Stimulated activated CD4-positive, alpha-beta T cell treated with anti-CD3 and anti-CD28 coated beads, Interleukin-2, amount 100 ng/mL, for 24 hours (primary cell): ENCODE measurements around the gene TM4SF18.

Experiments used
- DNase-seq, 2 donors: peaks; one replicate each; pipeline ENCODE4 v3.0.0-alpha.2; 2020

Gene TM4SF18

DNA sequence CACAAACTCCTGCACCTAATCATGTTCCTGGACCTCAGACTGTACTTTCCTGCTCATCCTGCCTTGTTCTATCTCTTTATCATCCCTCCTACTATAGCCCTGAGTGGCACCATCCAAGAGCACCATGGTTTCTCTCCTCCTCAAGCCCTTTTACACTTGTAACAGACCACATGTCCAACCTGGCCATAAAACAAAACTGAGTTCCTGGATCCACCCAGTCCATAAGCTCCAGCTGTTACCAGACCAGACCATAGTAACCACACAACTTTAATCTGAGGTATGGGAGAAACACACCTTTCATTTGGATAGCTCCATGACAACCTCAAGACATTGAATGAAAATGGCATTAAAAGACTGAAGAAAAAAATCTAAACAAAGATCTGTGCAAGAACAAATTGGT, 9.1 kb downstream of the TM4SF18 start:
- no peak for DNase-seq

- no peak for DNase-seq
Measured at GRCh38 chr3:149321640-149322039, 11.8 kb downstream of the TM4SF18 start.

DNA sequence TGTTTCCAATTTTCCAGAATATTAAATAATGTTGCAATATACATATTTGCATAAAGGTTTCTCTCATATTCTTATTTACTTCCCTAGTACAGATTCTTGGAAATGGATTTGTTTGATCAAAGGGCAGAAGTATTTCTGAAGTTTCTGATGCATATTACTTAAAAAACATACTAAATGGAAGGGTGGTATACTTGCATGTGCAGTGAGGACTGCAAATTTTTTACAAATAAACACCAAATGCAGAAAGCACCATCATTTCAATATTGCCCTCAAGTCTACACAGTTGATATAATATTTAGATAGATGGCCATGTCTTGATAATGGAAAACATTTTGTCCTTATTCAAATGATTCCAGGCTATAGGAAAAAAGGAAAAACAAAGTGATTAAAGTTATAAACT, 12.3 kb downstream of the TM4SF18 start:
- DNase-seq = no peak

GRCh38 chr3:149319750-149320149, 13.7 kb downstream of the TM4SF18 start:
- DNase-seq = no peak

DNA sequence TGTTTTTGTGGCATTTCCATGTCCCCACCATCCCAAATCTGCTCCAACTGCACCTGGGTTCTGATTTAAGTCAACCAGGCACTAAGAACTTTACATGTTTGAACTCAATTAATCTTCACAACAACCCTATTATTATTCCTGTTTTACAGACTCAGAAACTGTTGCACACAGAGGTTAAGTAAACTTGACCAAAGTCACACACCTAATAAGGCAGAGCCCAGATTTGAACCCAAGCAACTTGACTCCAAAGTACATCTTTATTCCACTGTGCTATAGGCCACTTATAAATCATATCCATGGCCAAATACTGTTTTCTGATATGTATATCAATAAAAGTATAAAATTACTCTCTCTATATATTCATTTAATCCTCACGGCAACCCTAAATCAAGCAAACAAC, 16.4 kb downstream of the TM4SF18 start:
- no peak for DNase-seq

- no peak for DNase-seq
Measured at GRCh38 chr3:149316437-149316836, 17.0 kb downstream of the TM4SF18 start.

DNA sequence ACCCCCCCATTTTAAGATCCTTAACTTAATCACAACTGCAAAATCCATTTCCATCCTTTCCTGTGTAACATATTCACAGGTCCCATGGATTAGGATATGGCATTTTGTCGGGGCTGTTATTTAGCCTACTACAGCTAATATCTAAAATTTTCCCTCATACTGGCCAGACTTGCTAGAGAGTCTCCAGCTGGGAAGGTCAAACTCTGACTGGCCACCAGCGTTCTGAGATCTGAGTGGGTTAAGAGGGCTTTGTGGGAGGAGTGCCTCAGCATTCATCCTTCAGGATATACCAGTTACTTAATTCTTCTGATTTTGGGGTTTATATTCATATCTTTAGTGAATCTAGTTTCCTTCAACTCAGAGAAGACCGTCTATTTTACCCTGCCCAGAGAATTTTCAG, 17.7 kb downstream of the TM4SF18 start:
- DNase-seq = no peak

DNA sequence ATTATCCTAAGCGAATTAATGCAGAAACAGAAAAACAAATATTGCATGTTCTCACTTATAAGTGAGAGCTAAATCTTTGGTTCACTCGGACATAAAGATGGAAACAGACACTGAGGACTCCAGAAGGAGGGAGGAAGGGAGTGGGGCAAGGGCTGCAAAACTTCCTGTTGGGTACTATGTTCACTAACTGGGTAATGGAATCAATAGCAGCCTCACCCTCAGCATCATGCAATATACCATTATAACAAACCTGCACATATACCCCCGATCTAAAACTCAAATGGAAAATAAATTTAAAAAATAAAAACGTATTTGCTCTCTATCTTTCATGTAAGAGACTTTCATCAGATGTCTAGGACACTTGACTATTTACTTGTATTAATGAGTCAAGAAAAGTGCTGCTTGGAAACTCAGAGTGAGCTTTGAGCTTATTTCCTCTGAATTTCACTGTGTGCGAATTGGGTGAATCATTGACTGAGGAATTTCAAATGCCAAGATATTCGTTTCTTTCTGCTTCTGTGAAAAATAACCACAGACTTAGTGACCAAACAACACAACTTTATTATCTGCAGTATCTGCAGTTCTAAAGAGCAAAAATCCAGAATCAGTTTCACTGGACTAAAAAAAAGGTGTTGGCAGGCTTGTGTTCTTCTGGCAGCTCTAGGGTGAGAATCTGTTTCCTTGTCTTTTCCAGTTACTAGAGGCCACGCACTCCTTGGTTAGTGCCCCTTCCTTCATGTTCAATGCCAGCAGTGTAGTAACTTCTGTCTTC, 18.4 kb downstream of the TM4SF18 start:
- no peak for DNase-seq

DNA sequence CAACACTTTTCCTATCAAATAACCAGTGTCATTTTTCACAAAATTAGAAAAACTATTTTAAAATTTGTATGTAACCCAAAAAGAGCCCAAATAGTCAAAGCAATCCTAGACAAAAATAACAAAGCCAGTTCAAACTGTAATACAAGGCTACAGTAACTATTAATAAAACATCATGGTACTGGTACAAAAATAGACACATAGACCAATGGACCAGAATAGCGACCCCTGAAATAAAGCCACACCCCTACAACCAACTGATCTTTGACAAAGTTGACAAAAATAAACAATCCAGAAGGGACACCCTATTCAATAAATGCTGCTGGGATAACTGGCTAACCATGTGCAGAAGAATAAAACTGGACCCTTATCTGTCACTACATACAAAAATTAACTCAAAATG, 19.9 kb downstream of the TM4SF18 start:
- DNase-seq = no peak

DNA sequence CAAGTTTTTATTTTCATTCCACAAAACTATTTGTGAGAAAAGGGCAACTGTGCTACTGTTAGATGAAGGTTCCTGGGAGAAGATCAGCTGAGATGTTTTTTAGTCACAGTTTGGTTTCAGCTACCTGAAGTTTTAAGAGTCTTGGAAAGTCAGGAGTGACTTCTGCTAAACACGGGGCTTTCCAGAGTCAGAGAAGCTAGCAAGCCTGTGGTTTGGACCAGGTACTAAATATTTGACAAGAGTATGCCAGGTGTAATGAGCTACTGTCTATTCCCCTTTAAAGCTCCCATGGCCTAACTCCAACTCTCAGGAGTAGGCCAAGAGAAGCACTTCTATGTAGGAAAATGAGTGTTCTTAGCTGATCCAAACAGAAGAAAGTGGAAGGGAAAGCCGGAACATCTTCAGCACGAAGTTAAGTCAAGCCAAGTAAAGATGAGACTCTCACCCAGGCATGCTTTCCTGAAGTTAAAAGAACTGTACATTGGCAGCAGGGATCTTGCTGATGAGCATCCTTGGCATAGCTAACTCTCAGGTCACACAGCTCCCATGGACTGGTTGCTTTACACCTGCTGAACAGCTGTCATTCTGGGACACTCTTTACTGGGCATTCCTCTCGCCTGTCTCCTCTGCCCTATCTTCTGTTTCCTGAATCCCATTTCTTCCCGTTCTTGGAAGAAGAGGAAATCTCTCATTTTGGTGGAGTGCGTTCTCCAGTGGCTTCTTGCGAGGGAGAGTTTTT, 22.5 kb downstream of the TM4SF18 start:
- DNase-seq = no peak

GRCh38 chr3:149307435-149307783, 26.0 kb downstream of the TM4SF18 start:
- no peak for DNase-seq

GRCh38 chr3:149306751-149307434, 26.5 kb downstream of the TM4SF18 start:
- DNase-seq = no peak

DNA sequence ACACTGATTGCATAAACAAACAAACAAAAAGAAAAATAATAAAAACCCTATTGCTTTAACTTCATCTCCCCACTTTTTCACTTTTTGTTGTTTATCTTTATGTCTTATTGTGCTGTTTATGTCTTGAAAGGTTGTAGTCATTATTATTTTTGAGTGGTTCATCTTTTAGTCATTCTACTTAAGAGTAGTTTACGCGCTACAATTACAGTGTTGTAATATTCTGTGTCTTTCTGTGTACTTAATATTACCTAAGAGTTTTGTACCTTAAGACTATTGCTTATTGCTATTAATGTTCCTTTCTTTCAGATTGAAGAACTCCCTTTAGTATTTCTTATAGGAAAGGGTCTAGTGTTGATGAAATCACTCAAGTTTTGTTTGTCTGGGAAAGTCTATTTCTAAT, 28.1 kb downstream of the TM4SF18 start:
- no peak for DNase-seq

DNA sequence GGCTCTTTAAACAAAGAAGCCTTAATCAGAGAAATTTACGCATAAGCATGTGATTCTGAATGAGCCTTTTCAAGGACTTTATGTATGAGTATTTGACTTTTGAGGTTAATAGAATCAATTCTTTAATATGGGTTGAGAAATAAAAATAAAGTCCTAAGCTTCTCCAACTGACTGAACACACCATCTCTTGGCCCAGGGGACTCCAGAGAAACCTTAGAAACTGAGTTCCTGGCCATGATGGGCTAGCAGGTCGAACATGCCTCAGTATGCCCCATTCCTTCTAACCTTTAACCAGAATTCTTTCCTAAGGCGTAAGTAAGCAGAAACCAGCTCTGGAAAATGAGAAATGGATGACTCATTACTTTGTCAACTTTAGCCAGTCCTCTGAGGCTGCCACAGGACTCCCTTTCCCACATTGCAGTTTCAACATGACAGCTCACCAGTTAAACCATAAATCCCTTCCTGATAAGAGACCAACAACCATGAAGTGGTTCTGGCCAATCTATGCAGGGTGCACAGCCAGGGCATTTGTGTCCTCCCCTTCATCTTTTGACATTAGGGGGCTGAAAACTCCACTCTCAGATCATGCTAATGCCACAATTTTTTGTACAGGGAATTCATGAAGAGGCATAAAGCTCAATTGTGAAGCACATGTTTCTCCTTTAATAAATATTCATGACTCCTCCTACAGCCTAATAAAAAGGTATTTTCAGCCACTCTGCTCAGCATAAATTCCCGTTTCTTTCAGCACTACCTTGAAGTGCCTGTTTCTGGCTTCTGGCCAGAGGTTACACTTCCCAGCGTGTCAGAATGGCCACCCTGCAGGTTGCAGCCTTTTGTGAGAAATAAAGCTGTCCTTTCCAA, 33.3 kb downstream of the TM4SF18 start:
- no peak for DNase-seq

- no peak for DNase-seq
Measured at GRCh38 chr3:149296972-149297371, 36.5 kb downstream of the TM4SF18 start.

GRCh38 chr3:149292666-149293065, 40.8 kb downstream of the TM4SF18 start:
- DNase-seq = no peak

DNA sequence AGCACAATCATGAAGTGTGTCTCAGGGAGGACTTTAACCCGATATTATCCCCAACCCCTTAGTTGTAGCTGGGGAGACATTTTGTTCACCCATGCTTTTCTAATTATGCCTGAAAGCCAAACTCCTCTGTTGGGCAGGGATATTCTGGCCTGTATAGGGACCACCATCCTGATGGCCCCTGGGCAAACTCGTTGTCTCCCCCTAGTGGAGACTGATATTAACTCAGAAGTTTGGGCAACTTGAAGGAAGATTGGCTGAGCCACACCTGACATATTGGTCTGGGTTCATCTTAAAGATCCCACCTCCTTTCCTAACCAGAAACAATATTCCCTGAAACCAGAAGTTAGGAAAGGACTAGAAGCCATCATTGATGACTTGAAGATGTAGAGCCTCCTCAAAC, 42.3 kb downstream of the TM4SF18 start:
- DNase-seq = no peak

DNA sequence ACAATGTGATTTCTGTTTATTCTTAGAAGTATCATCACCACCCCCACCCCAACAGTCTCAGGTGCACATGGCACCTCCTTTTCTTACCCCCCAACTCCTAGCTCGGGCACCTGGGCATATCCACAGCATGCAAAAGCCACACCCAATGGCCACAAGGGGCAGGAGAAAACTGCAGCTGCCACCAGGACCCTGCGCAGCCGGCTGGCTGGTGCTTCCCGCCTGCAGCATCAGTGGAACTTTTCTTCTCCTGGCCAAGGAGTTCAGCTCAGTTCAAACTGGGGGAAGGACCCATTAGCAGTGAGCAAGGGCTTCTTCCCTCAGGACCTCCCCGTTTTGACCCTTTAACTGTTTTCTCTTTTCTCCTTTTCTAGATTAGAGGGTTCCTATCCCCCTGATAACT, 44.8 kb downstream of the TM4SF18 start:
- DNase-seq = no peak

DNA sequence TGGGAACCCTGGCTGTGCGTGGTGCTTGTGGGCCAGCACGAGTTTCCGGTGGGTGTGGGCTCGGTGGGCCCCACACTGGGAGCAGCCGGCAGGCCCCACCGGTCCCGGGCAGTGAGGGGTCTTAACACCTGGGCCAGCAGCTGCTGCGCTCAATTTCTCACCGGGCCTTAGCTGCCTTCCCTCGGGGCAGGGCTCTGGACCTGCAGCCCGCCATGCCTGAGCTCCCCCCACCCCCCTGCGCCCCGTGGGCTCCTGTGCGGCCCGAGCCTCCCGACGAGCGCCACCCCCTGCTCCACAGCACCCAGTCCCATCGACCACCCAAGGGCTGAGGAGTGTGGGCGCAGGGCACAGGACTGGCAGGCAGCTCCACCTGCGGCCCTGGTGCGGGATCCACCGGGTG, 49.4 kb downstream of the TM4SF18 start:
- no peak for DNase-seq

DNA sequence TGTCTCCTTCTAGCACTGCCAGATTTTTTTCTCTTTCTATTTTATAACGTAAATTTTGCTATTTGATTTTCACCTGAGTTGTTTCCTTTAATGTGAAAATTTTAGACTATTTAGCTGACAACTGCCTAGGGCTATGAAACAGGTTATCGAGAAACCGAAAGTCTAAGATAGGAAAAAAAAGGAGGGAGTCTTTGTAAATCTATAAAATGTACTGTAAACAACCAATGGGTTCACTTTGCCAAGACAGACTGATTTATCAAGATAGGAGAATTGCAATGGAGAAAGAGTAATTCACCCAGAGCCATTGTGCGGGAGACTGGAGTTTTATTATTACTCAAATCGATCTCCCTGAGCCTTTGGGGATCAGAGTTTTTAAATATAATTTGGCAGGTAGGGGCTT, 50.0 kb downstream of the TM4SF18 start:
- no peak for DNase-seq

DNA sequence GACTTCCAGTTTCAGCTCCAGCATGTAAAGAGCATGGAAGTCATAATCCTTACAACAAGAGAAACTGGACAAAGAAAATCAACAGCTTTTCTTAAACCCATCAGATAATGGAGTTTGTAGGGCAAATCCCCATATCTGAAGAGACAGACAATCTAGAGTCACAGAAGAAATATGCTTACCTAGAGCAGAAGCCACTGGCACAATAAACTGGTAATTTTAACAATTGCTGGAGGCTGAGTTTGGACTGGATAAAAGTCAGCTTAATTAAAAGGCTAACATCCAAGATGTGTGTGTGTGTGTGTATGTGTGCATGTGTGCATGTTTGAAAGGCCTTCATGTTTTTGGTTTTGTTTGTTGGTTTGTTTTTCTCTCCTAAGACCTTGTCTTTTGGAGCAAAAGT, 50.6 kb downstream of the TM4SF18 start:
- DNase-seq = no peak

DNA sequence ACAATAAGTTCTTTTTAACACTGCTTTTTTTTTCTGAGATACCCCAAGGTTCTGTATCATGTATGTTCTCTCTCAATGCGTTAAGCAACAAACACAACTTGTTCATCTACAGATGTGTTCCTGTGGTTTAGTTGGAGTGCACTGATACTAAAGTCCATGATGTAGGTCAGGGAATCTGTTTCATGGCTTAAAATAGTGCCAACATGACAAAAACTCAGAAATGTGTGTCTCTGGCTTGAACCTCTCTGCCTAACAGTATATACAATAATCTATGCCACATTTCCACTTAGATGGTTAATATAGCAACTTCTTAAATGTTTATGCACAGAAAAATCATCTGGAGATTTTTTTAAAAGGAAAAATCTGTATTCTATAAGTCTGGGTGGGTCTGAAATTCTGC, 51.1 kb downstream of the TM4SF18 start:
- DNase-seq = no peak

DNA sequence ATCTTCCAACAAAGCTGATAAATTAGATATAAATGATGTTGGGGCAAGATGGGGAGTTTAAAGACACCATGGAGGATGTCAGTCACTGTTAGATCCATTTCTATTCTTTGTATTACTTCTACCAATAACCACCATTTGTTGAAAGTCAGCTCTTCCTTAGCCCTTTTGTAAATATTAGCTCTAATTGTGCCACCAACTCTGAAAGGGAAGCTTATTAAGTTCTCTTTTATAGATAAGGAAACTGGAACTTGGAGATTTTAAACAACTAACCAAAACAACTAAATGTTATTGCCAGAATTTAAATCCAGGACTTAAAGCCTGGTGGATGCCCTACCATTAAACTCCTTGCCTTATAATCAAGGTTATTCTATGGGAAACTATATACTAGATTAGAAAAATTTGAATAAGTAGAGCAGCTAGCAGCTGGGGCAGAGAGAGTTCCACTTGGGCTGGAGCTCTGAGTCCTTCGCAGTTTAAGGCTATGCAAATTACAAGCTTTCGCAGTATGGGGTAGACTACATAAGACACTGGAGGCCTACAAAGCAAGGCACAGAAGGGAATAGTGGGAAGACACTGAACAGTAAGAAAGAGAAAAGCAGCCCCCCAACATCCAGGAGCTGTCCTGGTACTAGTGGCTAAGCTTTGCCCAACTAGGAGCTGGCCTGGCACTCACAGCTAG, 52.6 kb downstream of the TM4SF18 start:
- DNase-seq = no peak
